ENCODE measurements around the gene C1QTNF9.

DNA sequence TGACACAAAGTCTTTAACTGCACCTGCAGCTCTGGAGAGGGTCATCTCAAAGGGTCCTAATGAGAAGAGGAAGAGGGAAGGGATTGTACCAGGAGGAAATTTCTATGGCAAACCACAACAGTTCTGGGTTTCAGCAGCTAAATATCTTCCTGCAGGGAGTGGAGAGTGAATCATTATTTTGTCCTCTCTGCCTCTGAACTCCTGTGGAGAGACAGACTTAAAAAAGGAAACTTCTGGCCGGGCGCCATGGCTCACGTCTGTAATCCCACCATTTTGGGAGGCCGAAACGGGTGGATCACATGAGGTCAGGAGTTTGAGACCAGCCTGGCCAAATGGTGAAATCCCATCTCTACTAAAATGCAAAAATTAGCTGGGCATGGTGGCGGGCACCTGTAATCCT lies 16.9 kb upstream of the C1QTNF9 start:
- TF ChIP-seq, protein P1, sequence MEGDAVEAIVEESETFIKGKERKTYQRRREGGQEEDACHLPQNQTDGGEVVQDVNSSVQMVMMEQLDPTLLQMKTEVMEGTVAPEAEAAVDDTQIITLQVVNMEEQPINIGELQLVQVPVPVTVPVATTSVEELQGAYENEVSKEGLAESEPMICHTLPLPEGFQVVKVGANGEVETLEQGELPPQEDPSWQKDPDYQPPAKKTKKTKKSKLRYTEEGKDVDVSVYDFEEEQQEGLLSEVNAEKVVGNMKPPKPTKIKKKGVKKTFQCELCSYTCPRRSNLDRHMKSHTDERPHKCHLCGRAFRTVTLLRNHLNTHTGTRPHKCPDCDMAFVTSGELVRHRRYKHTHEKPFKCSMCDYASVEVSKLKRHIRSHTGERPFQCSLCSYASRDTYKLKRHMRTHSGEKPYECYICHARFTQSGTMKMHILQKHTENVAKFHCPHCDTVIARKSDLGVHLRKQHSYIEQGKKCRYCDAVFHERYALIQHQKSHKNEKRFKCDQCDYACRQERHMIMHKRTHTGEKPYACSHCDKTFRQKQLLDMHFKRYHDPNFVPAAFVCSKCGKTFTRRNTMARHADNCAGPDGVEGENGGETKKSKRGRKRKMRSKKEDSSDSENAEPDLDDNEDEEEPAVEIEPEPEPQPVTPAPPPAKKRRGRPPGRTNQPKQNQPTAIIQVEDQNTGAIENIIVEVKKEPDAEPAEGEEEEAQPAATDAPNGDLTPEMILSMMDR (IDR thresholded peaks at IDR 0.05) = no peak
- no peak for TF ChIP-seq POLR2A (IDR thresholded peaks at IDR 0.05)
